NCI-H345 treated with DMSO at 0.1 percent for 48 hours (cell line): ENCODE results near the gene CSTF1.
"Not testable (repeated sequence)": the region's sequence is repeated elsewhere in the genome, so short reads cannot be mapped to it uniquely, and the experiment has no call there.

ENCODE experiments used
- DNase-seq: peaks from one replicate; lab custom pipeline; 2025; ENCODE audit not compliant: unreplicated experiment; lab: John Stamatoyannopoulos, UW

CSTF1 gene

GRCh38 chr20:56403465-56403864 lies 11.0 kb downstream of the CSTF1 start:
- DNase-seq: no peak

GRCh38 chr20:56405356-56405755 lies 12.9 kb downstream of the CSTF1 start:
- not testable (repeated sequence) for DNase-seq

GRCh38 chr20:56406910-56407309 lies 14.5 kb downstream of the CSTF1 start:
- DNase-seq: no peak

- DNase-seq: no peak
These were observed 17.1 kb downstream of the CSTF1 start for GRCh38 chr20:56409521-56409920.

GRCh38 chr20:56409956-56410355 lies 17.5 kb downstream of the CSTF1 start:
- no peak for DNase-seq

GRCh38 chr20:56411287-56411686 lies 18.8 kb downstream of the CSTF1 start:
- DNase-seq: not testable (repeated sequence)

GRCh38 chr20:56411759-56412472 lies 19.5 kb downstream of the CSTF1 start, which contains the start of gene CASS4:
TSS of gene CASS4 (plus strand) at chr20:56412260. CDS start at chr20:56412459, 199 bp downstream.
- no peak for DNase-seq

GRCh38 chr20:56412473-56412790 lies 20.0 kb downstream of the CSTF1 start:
- DNase-seq: no peak

- no peak for DNase-seq
These were observed 20.5 kb downstream of the CSTF1 start for GRCh38 chr20:56412949-56413348.

- DNase-seq: no peak
These were observed 22.7 kb downstream of the CSTF1 start for GRCh38 chr20:56414842-56415765.

GRCh38 chr20:56417402-56417801 lies 25.0 kb downstream of the CSTF1 start:
- no peak for DNase-seq

- DNase-seq: no peak
These were observed 25.5 kb downstream of the CSTF1 start for GRCh38 chr20:56417911-56418310.

GRCh38 chr20:56418385-56418861 lies 26.0 kb downstream of the CSTF1 start:
- no peak for DNase-seq

- DNase-seq: no peak
These were observed 27.6 kb downstream of the CSTF1 start for GRCh38 chr20:56420028-56420427.

- DNase-seq: no peak
These were observed 28.7 kb downstream of the CSTF1 start for GRCh38 chr20:56420940-56421688.

GRCh38 chr20:56422076-56422823 lies 29.8 kb downstream of the CSTF1 start:
- no peak for DNase-seq

- no peak for DNase-seq
These were observed 30.4 kb downstream of the CSTF1 start for GRCh38 chr20:56422824-56423189.

GRCh38 chr20:56423211-56423610 lies 30.8 kb downstream of the CSTF1 start:
- DNase-seq: no peak

- DNase-seq: no peak
These were observed 31.4 kb downstream of the CSTF1 start for GRCh38 chr20:56423886-56424285.

GRCh38 chr20:56424931-56425330 lies 32.5 kb downstream of the CSTF1 start:
- DNase-seq: no peak

- DNase-seq: no peak
These were observed 33.6 kb downstream of the CSTF1 start for GRCh38 chr20:56426026-56426425.
